ENCODE measurements around the gene DNHD1. TPM values are rescaled to one million over a fixed set of nuclear protein-coding genes. Genes with fewer than 3 reads are reported as not detected.
A peak's percentile ranks its signal among the peaks of the same experiment; 100 is the strongest.

The DNHD1 gene
- total and polyA plus RNA-seq, 2 of the 4 experiments (the other 2 are of a cell fraction) = 1.8 to 3.6 TPM

DNA sequence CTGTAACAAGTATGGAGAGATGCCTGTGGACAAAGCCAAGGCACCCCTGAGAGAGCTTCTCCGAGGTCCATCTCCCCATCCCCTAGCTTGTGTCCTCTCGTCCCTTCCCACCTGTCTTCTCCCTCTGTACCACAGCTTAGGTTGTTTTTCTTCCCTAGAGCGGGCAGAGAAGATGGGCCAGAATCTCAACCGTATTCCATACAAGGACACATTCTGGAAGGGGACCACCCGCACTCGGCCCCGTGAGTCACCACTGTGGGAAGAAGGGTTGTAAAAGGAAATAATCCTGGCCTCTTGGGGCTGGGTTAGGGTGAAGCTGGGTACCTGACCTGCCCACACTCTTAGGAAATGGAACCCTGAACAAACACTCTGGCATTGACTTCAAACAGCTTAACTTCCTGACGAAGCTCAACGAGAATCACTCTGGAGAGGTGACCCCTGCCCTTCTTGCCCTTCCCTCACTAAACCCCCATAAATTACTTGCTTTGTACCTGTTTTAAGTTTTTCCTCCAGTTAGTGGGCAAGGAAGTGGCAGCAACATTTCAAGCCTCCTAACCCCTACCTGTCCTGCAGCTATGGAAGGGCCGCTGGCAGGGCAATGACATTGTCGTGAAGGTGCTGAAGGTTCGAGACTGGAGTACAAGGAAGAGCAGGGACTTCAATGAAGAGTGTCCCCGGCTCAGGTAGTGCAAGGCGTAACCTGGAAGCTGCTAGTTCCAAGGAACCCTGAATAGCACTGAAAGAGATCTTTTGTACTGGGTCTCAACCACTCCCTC lies 111.8 kb downstream of the DNHD1 start (continued):
- no peak for TF ChIP-seq MAZ (IDR thresholded peaks at IDR 0.05; ENCODE audit: borderline replicate concordance, low read depth, low read length)
- no peak for TF ChIP-seq CHD1 (IDR thresholded peaks at IDR 0.05; ENCODE audit: low read depth, low read length)

DNA sequence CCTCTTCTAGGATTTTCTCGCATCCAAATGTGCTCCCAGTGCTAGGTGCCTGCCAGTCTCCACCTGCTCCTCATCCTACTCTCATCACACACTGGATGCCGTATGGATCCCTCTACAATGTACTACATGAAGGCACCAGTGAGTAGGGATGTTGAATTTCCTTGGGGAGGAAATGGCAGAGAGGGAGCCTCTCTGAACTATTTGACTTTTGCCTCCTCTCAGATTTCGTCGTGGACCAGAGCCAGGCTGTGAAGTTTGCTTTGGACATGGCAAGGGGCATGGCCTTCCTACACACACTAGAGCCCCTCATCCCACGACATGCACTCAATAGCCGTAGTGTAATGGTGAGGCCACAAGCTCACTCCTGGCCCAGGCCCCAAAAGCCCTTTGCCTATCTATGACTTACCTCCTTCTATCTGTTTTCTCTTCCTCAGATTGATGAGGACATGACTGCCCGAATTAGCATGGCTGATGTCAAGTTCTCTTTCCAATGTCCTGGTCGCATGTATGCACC lies 112.5 kb downstream of the DNHD1 start:
- no peak overlapping the region for H2AFZ ChIP-seq (replicated peaks; ENCODE audit: low read length, poor library complexity)
- H3K9me1 ChIP-seq (ENCODE audit: insufficient read depth, low read length) = peaks cover 29% of the 10 kb centered on the region
- H2BK20ac ChIP-seq (ENCODE audit: low read depth, low read length) = no peak overlapping the region
- intact Hi-C loops (cut with micrococcal nuclease) (no loop called here), dilution Hi-C loops (cut with HindIII; ENCODE audit: low sequenced_read_pairs, unreplicated experiment) (no loop called here), in situ Hi-C loops (cut with MboI; ENCODE audit: low sequenced_read_pairs) (no loop called here)
- ChIA-PET CTCF (no interaction called here), POLR2A (ENCODE audit: unreplicated experiment) (interaction anchor here (1.7 kb wide), 1 partner anchor 8 kb away, joined by 4 read pairs; no protein-coding TSS in a partner anchor)
- no peak overlapping the region for H2BK15ac ChIP-seq (ENCODE audit: low read depth, low read length)
- H2BK5ac ChIP-seq (ENCODE audit: low read depth, low read length, poor library complexity, severe bottlenecking) = peak overlapping the region; percentile 27
- no peak overlapping the region for H3K4me2 ChIP-seq (ENCODE audit: low read depth, low read length)
- ATAC-seq (ENCODE audit: low read depth) (no peak), DNase-seq (no peak)
- H3K79me1 ChIP-seq (ENCODE audit: low read depth in 1 of 2, low read length in 2 of 2) = peaks cover 31 to 66% of the 10 kb centered on the region in 2 experiments
- H3K4me1 ChIP-seq (ENCODE audit: control insufficient read depth, insufficient read depth, low read length) = peaks cover 31% of the 10 kb centered on the region
- 100% methylated on average over 2 of the region's 8 CpGs; no CpG with 5 or more reads in 1 of the 2 experiments for WGBS, 2 experiments (ENCODE audit: extremely low coverage in 2 of 2, insufficient read length in 1 of 2)
- no peak overlapping the region for H3K56ac ChIP-seq (ENCODE audit: extremely low read depth, insufficient read depth, low read length)
- no peaks in the 10 kb centered on the region for H3K9me3 ChIP-seq (ENCODE audit: control insufficient read depth, insufficient read depth, low read length)
- H3K18ac ChIP-seq (ENCODE audit: low read depth, low read length) = no peak overlapping the region
- TSS peak; percentile 53 for BruUV-seq (replicated peaks)
- H3K4ac ChIP-seq (ENCODE audit: low read depth, low read length) = peak overlapping the region; percentile 89; the same call in 1 of the 2 replicates
- peak overlapping the region; percentile 44; the same call in 1 of the 2 replicates for H2AK5ac ChIP-seq (ENCODE audit: low read depth, low read length)
- H4K5ac ChIP-seq (ENCODE audit: low read depth, low read length) = peak overlapping the region; percentile 27; the same call in 1 of the 2 replicates
- H2BK120ac ChIP-seq (ENCODE audit: low read depth, low read length) = no peak overlapping the region
- H2AK9ac ChIP-seq (replicated peaks; ENCODE audit: low read depth, low read length, poor library complexity) = peak overlapping the region; percentile 47
- peaks cover 46% of the 10 kb centered on the region for H3K36me3 ChIP-seq (ENCODE audit: control insufficient read depth, insufficient read depth, low read length)
- peak overlapping the region; percentile 30; the same call in 1 of the 2 replicates for H3K27ac ChIP-seq (ENCODE audit: insufficient read depth, low read length)
- H3K23ac ChIP-seq (ENCODE audit: low read depth, low read length) = peak overlapping the region; percentile 40; the same call in 1 of the 2 replicates
- H3K4me3 ChIP-seq (ENCODE audit: insufficient read depth, low read depth, low read length) = no peak overlapping the region
- H3K27me3 ChIP-seq (ENCODE audit: control insufficient read depth, insufficient read depth, low read length) = no peaks in the 10 kb centered on the region
- no peak overlapping the region for H3K14ac ChIP-seq (replicated peaks; ENCODE audit: low read depth, low read length)
- no peak overlapping the region for H4K91ac ChIP-seq (ENCODE audit: insufficient read depth, low read depth, low read length)
- H4K8ac ChIP-seq (ENCODE audit: low read depth in 2 of 2, low read length in 2 of 2) = peak overlapping the region; percentile 7 to 13; a peak in 1 of 4 replicates
- H3K9ac ChIP-seq (ENCODE audit: low read depth, low read length) = no peak overlapping the region
- H4K20me1 ChIP-seq (ENCODE audit: insufficient read depth, low read length) = peaks cover 8% of the 10 kb centered on the region
- TF ChIP-seq CHD1 (IDR thresholded peaks at IDR 0.05; ENCODE audit: low read depth, low read length) = no peak
- no peak for TF ChIP-seq RAD21 (IDR thresholded peaks at IDR 0.05; ENCODE audit: low read length)
- TF ChIP-seq MAZ (IDR thresholded peaks at IDR 0.05; ENCODE audit: borderline replicate concordance, low read depth, low read length) = no peak
- TF ChIP-seq RCOR1 (IDR thresholded peaks at IDR 0.05; ENCODE audit: insufficient replicate concordance, low read length) = no peak
- no peak for TF ChIP-seq MAFK (IDR thresholded peaks at IDR 0.05; ENCODE audit: low read depth, low read length)
- no peak for TF ChIP-seq POLR2A (IDR thresholded peaks at IDR 0.05; ENCODE audit: low read depth, low read length)
- TF ChIP-seq NFE2L2 (IDR thresholded peaks at IDR 0.05; ENCODE audit: low read depth, low read length) = no peak
- TF ChIP-seq, protein P1, sequence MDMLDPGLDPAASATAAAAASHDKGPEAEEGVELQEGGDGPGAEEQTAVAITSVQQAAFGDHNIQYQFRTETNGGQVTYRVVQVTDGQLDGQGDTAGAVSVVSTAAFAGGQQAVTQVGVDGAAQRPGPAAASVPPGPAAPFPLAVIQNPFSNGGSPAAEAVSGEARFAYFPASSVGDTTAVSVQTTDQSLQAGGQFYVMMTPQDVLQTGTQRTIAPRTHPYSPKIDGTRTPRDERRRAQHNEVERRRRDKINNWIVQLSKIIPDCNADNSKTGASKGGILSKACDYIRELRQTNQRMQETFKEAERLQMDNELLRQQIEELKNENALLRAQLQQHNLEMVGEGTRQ (IDR thresholded peaks at IDR 0.05; ENCODE audit: low read depth, low read length) = no peak
- TF ChIP-seq, protein P2, sequence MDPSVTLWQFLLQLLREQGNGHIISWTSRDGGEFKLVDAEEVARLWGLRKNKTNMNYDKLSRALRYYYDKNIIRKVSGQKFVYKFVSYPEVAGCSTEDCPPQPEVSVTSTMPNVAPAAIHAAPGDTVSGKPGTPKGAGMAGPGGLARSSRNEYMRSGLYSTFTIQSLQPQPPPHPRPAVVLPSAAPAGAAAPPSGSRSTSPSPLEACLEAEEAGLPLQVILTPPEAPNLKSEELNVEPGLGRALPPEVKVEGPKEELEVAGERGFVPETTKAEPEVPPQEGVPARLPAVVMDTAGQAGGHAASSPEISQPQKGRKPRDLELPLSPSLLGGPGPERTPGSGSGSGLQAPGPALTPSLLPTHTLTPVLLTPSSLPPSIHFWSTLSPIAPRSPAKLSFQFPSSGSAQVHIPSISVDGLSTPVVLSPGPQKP (IDR thresholded peaks at IDR 0.05; ENCODE audit: borderline replicate concordance, low read depth, low read length) = no peak
- no peak for TF ChIP-seq MXI1 (IDR thresholded peaks at IDR 0.05; ENCODE audit: borderline replicate concordance, low read depth, low read length)
- no peak for TF ChIP-seq CEBPB (IDR thresholded peaks at IDR 0.05; ENCODE audit: low read depth, low read length)
- TF ChIP-seq BHLHE40 (IDR thresholded peaks at IDR 0.05; ENCODE audit: low read depth, low read length) = no peak
- TF ChIP-seq RFX5 (IDR thresholded peaks at IDR 0.05; ENCODE audit: low read depth, low read length) = no peak
